NCI-H146 treated with DMSO at 0.1 percent for 48 hours (cell line): Measurements from ENCODE around the gene RAB27A.
A peak's percentile ranks its signal among the peaks of the same experiment; 100 is the strongest.

Experiments
- DNase-seq: peaks from one replicate; lab custom pipeline; 2025; ENCODE audit not compliant: unreplicated experiment; lab: John Stamatoyannopoulos, UW

The RAB27A gene

GRCh38 chr15:55230051-55230670 is 59.5 kb downstream of the RAB27A start:
- DNase-seq = no peak

DNA sequence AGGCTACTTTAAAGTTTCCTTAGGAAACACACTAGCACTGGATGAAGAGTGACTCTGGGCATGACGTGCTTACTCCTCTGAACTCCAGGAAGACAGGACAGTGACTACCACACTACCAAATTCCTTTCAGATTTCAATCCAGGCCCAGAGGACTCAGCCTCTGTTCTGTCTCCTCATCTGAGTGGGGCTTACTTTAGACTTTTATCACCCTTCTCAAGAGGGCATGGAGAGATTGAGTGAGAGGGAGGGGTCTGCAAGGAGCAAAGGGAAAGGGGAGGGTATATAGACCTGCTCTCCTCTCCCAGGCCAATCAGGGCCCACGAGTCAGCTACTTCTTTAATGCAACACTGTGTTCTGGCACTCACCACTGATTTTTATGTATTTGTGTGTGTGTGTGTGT is 63.5 kb downstream of the RAB27A start:
- DNase-seq = no peak

DNA sequence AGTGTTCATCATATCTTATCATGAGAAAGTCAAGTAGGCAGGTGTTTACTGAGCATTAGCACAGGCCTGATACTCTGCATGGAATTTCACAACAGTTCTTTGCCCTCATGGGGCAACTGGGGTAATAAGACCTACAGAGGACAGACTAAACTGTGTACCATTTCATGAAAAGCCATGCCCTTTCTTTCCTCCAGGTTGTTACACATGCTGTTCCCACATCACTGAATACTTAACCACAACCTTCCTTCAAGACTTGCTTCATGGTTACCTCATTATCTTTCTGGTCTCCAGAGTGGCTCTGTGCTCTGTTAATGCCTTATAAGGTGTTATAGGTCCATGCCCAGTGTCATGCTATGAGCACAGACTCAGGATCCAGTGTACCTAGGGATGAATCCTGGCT is 64.7 kb downstream of the RAB27A start:
- no peak for DNase-seq

DNA sequence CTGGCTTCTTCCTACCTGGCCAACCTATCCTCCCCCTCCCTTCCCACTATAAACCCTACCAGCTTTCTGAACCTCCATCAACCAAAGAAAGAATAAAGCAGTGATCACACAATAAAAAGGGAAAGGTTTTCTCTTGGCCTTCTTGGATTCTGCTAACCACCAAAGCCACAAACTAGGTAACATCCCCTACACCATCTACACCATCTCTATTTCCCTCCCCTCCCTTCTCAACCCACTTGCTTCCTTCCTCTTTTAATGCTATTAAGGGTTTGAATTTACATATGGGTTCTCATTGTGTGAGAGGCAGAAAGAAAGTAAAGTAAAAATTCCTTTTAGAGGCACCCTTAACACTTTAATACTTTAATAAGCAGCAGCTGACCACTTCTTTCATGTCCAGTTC is 67.0 kb downstream of the RAB27A start:
- no peak for DNase-seq

DNA sequence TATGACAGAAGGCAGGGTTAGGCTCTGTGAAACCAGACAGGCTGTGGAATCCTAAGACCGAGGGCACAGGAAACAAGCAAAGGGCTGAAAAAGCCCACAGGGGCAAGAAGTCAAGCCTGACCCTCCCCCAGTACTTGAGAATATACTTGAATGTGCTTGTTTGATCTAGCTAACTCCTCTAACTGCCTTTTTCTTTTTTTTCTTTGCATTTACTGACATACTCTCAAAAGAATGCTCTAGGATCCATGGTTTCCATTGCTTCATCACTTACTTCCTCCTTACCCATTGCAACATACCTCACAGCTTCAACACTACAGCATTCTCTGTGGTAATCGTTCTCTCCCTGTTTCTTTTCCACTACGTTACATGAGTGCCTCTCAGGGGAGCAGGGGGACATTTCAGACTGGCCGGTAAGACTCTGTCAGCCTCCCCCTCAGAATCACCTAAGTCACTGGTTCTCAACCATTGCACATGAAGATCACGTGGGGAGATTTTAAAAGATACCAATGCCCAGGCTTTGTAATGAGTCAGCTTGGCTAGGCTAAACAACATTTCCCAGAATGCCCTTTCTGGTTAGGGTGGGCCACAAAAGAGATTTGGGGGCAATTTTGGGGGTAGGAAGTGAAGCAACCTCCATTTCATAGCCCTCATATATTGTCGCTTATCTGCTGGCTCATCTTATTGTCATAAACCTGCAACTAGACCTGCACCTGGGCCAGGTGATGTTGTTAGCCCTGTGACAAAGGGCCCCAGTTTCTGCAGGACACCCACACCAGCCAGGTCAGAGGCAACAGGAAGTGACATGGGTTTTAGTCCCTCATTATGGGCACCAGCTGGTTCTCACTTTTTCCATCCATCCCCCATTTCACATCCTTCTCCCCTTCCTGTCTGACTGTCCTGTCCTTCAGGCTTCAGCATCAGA is 68.3 kb downstream of the RAB27A start:
- no peak for DNase-seq

GRCh38 chr15:55220606-55221005 is 69.0 kb downstream of the RAB27A start:
- no peak for DNase-seq

DNA sequence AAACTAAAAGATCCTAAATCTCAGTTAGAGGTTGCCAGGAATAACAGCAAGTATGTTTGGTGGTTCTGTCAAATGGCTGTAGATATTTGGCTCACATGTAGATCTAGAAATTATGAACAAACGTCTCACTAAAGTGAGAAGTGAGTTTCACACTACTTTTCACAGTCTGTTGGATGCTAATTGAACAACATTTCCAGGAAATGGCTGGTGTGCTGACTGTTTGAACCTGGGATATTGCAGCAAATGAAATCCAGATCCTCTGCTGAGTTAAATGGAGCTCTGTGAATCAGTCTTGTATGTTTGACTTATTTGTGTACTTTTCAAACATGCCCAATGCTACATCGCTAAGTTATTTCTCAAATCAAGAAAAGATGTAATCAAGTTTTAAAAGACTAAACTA is 71.6 kb downstream of the RAB27A start:
- no peak for DNase-seq

- DNase-seq = no peak
These were observed 85.1 kb downstream of the RAB27A start for GRCh38 chr15:55204464-55204863.

DNA sequence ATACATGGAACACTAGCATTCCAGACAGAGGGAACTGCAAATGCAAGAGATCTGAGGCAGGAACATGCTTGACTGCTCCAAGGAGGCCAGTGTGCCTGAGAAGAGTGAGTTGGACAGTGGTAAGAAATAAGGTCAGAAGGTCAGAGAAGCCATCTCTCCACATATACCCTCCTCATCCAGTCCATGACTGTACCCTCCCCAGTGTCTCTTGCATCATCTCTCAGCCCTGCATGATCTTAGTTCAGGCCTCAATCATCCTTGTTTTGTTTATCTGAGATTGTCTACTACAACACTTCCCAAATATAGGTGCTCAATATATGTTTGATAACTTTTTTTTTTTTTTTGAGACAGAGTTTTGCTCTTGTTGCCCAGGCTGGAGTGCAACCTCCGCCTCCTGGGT is 87.4 kb downstream of the RAB27A start:
- DNase-seq = no peak

DNA sequence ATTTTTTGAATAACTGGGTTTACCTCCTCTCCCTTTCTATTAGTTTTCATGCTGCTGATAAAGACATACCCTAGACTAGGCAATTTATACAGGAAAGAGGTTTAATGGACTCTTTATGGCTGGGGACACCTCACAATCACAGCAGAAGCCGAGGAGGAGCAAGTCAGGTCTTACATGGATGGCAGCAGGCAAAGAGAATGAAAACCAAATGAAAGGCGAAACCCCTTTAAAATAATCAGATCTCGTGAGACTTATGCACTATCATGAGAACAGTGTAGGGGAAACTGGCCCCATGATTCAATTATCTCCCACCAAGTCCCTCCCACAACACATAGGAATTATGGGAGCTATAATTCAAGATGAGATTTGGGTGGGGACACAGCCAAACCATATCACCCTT is 90.9 kb downstream of the RAB27A start:
- DNase-seq = no peak

- no peak for DNase-seq
These were observed 91.9 kb downstream of the RAB27A start for GRCh38 chr15:55197719-55198118.

- no peak for DNase-seq
These were observed 92.3 kb downstream of the RAB27A start for GRCh38 chr15:55197362-55197705.

GRCh38 chr15:55196458-55197361 is 92.9 kb downstream of the RAB27A start, which contains the start of gene RSL24D1:
Gene RSL24D1, minus strand, starts transcription at chr15:55196941. Its CDS starts 51 bp downstream, at chr15:55196890.
- DNase-seq = peak; percentile 79

DNA sequence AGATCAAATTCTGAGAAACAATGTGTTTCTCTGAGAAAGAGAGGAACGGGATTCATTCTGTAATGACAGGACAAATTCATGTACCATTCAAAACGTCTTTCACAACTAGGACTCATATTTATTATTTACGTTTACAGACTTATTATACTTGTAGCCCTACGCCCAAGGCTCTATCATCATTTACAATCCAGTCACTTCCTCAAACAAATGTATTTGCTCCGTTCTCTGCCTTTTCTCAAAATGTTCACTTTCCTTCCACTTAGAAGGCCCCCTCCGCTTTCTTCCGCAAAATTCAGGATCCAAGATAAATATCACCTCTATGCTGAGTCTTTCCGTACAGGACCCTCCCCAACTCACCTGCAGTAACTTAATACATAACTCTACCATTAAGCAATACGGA is 93.6 kb downstream of the RAB27A start:
- peak; percentile 0 for DNase-seq

DNA sequence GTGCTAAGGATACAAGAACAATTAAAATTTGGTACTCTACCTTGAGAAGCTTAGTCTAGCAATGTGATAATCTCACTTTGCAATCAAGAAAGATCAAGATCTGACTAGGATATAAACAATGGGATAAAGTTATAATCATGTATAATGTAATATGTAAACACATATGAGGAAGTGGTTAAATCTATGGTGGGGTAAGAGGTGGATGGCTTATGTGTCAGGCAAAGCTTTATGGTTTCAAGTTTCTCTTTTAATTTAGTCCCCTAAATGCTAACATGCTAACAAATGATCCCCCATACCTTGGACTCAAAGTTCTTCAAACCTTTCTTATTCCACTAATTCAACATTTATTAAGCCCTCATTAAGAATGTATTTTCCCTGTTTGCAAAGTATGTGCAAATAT is 95.4 kb downstream of the RAB27A start:
- no peak for DNase-seq

DNA sequence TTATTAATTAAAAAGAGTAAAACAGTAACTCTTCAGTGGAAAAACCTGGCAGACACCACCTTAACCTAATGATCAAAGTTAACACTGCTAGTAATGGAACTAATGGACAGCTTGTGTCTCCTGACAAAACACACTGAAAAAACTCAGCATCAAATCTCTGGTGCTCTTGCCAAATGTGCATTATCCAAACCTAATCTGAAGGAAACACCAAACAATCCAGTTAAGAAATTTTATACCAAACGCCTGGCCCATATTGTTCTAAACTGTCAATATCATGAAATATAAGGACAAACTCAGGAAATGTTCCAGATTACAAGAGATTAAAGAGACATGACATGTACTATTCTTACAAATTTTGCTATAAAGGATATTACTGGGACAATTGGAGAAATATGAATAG is 103.3 kb downstream of the RAB27A start:
- no peak for DNase-seq

DNA sequence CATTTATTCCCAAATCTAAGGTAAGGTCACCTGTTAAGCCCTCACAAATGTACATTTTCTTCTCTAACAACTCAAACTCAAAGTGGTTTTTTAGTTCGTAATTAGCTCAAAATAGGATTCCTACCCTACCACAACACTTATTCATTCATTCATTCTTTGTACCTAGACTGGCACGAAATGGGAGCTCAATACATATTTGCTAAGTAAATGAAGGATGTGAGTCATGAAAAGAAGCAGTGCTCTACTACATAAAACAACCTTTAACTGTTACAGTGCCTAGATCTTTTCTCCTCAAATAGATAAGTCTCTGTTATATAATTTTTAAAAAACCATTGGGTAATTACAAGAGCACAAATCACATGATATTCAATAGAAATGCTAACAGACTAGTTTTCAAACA is 105.9 kb downstream of the RAB27A start:
- DNase-seq = no peak

DNA sequence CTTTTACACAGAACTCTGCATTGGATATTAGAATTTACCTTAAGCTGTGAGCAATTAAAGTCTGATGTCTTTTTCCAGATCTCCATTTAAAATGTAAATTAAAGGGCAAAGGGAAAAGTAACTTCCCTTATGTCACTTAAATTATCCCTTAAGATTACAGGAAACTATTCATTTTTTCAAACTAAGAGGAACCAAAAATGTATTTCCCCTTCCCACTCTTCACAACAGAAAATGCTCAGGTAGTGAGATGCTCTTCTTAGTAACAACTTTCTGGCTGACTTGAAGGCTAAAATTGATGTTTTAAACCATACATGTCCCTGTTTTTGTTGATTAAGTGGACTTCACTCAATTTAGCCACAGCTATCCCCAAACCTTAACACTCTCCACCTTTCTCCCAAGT is 110.5 kb downstream of the RAB27A start:
- no peak for DNase-seq

- no peak for DNase-seq
These were observed 119.3 kb downstream of the RAB27A start for GRCh38 chr15:55170361-55170760.

DNA sequence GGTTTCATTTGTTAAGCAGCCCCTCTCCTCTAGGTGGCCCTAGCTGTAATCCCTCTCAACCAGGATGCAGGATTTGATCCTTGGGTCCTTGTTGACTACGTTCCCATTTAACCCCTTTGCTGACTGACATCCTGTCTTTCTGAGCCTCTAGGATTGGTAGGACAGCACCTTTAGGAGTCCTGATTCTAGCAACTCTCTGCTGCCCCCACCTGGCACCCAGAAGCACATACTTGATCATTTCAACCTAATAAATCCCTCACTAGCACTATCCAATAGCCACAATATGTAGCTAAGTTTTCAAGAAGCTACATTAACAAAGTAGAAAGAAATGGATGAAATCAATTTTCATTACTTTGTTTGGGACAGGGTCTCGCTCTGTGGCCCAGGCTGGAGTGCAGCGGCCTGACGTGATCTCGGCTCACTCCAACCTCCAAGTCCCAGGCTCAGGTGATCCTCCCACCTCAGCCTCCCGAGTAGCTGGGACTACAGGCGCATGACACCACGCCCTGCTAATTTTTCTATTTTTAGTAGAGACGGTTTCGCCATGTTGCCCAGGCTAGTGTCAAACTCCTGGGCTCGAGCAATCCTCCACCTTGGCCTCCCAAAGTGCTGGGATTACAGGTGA is 121.2 kb downstream of the RAB27A start:
- peak; percentile 12 for DNase-seq

- no peak for DNase-seq
These were observed 125.3 kb downstream of the RAB27A start for GRCh38 chr15:55164284-55164683.
